Mucosa of descending colon (tissue), 3 donors: ENCODE data around the gene GLIS1. TPM values are rescaled to one million over a fixed set of nuclear protein-coding genes. Genes with fewer than 3 reads are reported as not detected.

Experiments used
- ATAC-seq: fragments of 200-7000 bp; cut with Tn5 transposase; one replicate; pipeline ENCODE4 v1.9.1; 2020; ENCODE audit warnings: mild to moderate bottlenecking, moderate library complexity
- DNase-seq, 3 donors: peaks; one replicate each; pipeline ENCODE4 v3.0.0-alpha.2; 2020
- H3K36me3 ChIP-seq: fragments of 200-600 bp; one replicate; pipeline ENCODE4 v1.8.0; 2021; ENCODE audit warnings: low read depth, mild to moderate bottlenecking
- H3K4me1 ChIP-seq: fragments of 200-600 bp; one replicate; pipeline ENCODE4 v1.8.0; 2021; ENCODE audit warnings: low read depth, mild to moderate bottlenecking
- H3K4me3 ChIP-seq: fragments of 200-600 bp; one replicate; pipeline ENCODE4 v1.8.0; 2021; ENCODE audit warnings: mild to moderate bottlenecking
- H3K9me3 ChIP-seq: fragments of 200-600 bp; one replicate; pipeline ENCODE4 v1.8.0; 2021; ENCODE audit warnings: mild to moderate bottlenecking
- intact Hi-C, 2 donors: fragments of 100-400 bp; cut with DNase I in 1 of 2; cut with micrococcal nuclease in 1 of 2; formaldehyde crosslinking; loops; one replicate each; pipeline versions ENCODE4 v1.11.0 to v1.11.1; 2022; cut with DNase I, micrococcal nuclease
- total RNA-seq, 3 donors: library from RNA; stranded (reverse); fragmentation: NEBNext Ultra II Directional in 2 of 3; extraction: Animal tissue kit (Norgen Biotek cat#: 25700) in 2 of 3; gene quantifications; one replicate each; pipeline versions ENCODE4 v1.2.1 to v1.2.4, GENCODE V29; 2021 to 2023
- TF ChIP-seq, protein P1 (sequence below): fragments of 200-600 bp; IDR thresholded peaks from one replicate; pipeline ENCODE4 v1.8.0; 2022; ENCODE audit warnings: antibody characterized with exemption, mild to moderate bottlenecking
- donor health status: DM: no; HTN: no; CAD: no; lungs with moderate emphysema.
- donor health status: DM: no; HTN: no; CAD: no.
- donor health status: DM: no; HTN: yes; CAD: no.

GLIS1 gene
- total RNA-seq, 3 donors from 2014 or later = 0.09 to 0.24 (median 0.14) TPM

DNA sequence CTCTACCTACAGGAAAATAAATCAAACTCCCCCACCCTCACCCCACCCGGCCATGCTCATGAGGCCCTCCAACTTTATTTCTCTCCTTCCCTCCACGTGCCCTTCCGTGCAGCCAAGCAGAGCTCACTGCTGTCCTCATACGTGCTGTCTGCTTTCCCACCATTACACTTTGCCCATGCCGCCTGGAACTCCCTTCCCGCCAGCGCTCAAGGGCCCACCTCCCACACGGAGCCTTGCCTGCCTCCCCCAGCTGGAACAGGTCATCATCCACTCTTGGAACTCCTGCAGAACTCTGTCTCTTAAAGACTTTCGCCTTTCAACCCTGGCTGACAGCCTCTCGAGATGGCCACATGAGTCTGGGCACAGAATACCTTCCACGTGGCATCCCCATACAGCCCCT, 42.4 kb downstream of the GLIS1 start:
- Histone ChIP-seq H3K4me1 (peaks cover 3% of the 10 kb centered on the region), H3K4me3 (no peak overlapping the region), H3K9me3 (no peaks in the 10 kb centered on the region), H3K36me3 (no peaks in the 10 kb centered on the region)
- TF ChIP-seq, protein P1, sequence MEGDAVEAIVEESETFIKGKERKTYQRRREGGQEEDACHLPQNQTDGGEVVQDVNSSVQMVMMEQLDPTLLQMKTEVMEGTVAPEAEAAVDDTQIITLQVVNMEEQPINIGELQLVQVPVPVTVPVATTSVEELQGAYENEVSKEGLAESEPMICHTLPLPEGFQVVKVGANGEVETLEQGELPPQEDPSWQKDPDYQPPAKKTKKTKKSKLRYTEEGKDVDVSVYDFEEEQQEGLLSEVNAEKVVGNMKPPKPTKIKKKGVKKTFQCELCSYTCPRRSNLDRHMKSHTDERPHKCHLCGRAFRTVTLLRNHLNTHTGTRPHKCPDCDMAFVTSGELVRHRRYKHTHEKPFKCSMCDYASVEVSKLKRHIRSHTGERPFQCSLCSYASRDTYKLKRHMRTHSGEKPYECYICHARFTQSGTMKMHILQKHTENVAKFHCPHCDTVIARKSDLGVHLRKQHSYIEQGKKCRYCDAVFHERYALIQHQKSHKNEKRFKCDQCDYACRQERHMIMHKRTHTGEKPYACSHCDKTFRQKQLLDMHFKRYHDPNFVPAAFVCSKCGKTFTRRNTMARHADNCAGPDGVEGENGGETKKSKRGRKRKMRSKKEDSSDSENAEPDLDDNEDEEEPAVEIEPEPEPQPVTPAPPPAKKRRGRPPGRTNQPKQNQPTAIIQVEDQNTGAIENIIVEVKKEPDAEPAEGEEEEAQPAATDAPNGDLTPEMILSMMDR = no peak
- DNase-seq (no peak), ATAC-seq (no peak)
- intact Hi-C loops = no loop called here

DNA sequence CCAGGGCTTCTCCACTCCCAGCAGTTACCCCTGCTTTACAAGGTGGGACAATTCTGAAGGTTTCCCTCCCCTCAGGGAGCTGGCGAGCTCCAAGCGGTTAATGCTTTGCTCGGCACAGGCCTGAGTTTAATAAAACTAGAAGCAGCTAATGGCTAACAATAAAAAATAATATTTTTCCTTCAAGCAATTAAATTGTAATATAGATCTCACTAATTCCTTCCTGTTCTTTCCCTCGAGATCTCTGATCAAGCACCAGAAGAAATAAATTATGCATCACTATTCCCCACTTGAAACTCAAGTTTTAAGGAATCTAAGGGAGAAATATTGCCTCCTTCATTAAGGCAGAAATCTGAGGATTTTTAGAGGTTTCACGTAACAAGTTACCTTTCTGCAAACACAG, 42.9 kb downstream of the GLIS1 start:
- ATAC-seq (no peak), DNase-seq (no peak)
- Histone ChIP-seq H3K4me3 (no peak overlapping the region), H3K36me3 (no peaks in the 10 kb centered on the region), H3K4me1 (peaks cover 3% of the 10 kb centered on the region), H3K9me3 (no peaks in the 10 kb centered on the region)
- intact Hi-C loops = no loop called here
- TF ChIP-seq, protein P1 = no peak

DNA sequence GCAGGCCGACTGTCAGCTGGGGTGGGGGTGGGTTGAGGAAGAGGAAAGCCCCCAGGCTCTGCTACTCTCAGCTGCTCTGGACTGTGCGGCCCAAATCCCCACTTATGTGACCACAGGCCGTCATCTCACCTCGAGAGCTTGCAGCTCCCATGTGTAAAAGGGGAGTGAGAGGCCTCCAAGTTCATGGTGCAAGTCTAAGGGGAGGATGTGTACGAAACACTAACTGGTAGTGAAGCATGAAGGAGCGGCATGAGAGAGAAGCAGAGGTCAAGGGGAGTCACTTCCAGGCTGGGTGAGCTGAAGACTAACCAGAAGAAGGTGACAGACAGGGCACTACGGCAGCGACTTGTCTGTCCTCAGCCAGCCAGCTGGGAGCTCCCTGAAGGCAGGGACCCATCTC, 43.8 kb downstream of the GLIS1 start:
- Histone ChIP-seq H3K4me1 (peaks cover 3% of the 10 kb centered on the region), H3K4me3 (no peak overlapping the region), H3K36me3 (no peaks in the 10 kb centered on the region), H3K9me3 (no peaks in the 10 kb centered on the region)
- intact Hi-C loops = no loop called here
- DNase-seq = peak in 1 of 3 donors; percentile 1
- TF ChIP-seq, protein P1 = no peak
- no peak for ATAC-seq

DNA sequence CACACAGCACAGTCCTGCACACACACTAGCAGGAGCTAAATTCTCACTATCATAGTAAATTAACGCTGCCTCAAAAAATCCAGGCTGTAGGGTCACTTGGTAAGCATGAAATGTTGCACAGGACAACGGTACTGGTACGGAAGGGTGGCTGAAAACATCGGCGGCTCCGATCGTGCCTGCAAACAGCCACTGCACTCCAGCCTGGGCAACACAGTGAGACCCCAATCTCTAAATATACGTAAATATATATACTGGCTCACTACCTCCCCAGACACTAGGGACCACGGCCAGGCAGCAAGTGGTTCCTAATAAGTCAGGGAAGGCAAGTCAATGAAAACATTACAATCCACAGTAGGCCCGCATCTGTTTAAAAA, 44.3 kb downstream of the GLIS1 start:
- H3K9me3 ChIP-seq = no peaks in the 10 kb centered on the region
- H3K4me1 ChIP-seq = peaks cover 3% of the 10 kb centered on the region
- TF ChIP-seq, protein P1 = no peak
- peak in 1 of 3 donors; percentile 2 for DNase-seq
- intact Hi-C loops = no loop called here
- H3K4me3 ChIP-seq = no peak overlapping the region
- no peaks in the 10 kb centered on the region for H3K36me3 ChIP-seq
- ATAC-seq = no peak

- Histone ChIP-seq H3K4me3 (no peak overlapping the region), H3K4me1 (peaks cover 3% of the 10 kb centered on the region), H3K9me3 (no peaks in the 10 kb centered on the region), H3K36me3 (no peaks in the 10 kb centered on the region)
- intact Hi-C loops = no loop called here
- ATAC-seq = no peak
- peak in 1 of 3 donors; percentile 31 for DNase-seq
- TF ChIP-seq, protein P1 = no peak
These were observed 44.9 kb downstream of the GLIS1 start for GRCh38 chr1:53693773-53694717.
